ENCODE results near the gene SNRNP70.
"Not testable (repeated sequence)": the region's sequence is repeated elsewhere in the genome, so short reads cannot be mapped to it uniquely, and the experiment has no call there.

Gene SNRNP70

DNA sequence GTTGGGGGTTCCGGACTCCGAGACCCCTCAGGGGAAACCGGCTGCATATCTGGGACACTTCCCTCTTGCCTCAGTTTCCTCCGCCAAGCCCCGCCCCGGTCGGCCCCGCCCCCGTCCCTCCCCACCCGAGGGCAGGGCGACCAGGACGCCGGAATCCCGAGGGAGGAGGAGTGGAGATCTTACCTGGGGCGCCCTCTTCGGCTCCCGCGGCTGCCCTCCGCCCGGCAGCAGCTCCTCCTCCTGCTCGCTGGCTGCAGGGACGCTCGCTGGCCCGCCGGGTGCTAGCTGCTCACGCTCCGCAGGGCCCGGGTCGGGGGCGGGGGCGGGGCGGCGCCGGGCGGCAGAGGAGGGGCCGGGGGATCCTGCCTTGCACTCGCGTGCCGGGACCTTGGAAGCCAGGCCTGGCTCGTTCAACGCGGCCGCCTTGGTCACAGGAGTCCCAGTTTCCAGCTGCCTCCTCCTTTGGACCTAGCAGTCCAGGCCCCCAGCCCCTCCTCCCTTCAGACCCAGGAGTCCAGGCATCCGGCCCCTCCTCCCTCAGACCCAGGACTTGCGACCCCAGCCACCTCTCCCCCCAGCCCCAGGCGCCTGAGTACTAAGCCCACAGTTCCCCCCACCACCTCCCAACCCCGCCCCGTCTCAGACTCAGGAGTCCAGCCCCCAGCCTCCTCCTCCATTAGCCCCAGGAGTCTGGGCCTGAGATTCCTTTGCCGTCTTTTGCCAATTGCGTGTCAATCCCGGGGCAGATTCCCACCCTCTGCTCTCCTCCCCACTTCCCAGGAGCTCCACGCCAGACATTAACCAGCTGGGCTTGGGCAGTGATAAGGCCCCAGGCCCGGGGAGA is 20.3 kb upstream of the SNRNP70 start, which contains the start of gene NTF4:
NTF4 (minus strand) TSS at position 51 of the 844 bp plus-strand sequence. CDS start 2,821 bp downstream, outside the sequence.
- peaks cover 0 to 4% (median 0%) of the 10 kb centered on the region in 10 experiments; a peak in 2 of 20 replicates for H3K4me1 ChIP-seq
- H3K36me3 ChIP-seq, result no peaks in the 10 kb centered on the region
- peak within 1 kb of the TSS in 8 of 11 experiments; percentile 11 to 52 (median 32); a peak in 9 of 22 replicates for H3K4me2 ChIP-seq
- H3K4me3 ChIP-seq, result peak within 1 kb of the TSS in 1 of 10 experiments; percentile 38; a peak in 1 of 20 replicates
- H3K27ac ChIP-seq, result no peak within 1 kb of the TSS
- peaks cover 0 to 17% (median 0%) of the 10 kb centered on the region in 11 experiments; a peak in 6 of 22 replicates for H4K20me1 ChIP-seq
- no peaks in the 10 kb centered on the region for H3K9me3 ChIP-seq (replicated peaks in 1 of 11)
- peaks cover 81 to 94% (median 89%) of the 10 kb centered on the region in 11 experiments for H3K27me3 ChIP-seq
- H3K9ac ChIP-seq, result no peak within 1 kb of the TSS
- TF ChIP-seq Cebpa-rat (IDR thresholded peaks at IDR 0.05), result no peak

DNA sequence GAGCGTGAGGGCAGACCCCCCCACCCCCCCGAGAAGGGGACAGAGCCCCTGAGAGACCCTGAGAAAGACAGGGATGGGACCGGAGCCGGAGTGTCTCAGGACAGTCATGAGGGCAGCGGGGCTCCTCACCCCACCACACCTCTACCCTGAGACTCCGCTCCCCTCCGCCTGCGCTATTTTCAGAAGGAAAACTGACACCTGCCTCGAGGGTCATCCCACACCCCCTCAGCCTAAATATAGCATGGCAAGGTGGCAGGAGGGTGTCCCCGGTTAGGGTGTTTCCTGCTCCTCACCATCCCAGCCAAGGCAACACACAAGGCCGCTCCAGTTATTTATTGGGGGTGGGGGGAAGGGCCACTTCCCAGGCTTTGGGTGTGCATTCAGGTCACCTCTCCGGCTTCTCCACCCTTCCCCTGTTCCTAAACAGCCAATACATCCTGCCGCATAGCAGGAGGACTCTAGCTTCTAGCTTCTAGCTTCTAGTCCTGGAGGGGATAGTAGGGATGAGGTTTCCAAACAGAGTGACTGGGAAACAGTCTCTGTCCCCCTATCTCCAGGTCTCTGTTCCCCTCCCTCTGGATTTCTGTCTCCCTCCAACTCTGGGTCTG is 19.2 kb upstream of the SNRNP70 start:
- Histone ChIP-seq H3K36me3 (no peaks in the 10 kb centered on the region), H4K20me1 (peaks cover 0 to 8% (median 0%) of the 10 kb centered on the region in 11 experiments; a peak in 4 of 22 replicates), H3K9ac (no peak overlapping the region), H3K9me3 (replicated peaks in 1 of 11) (peaks cover 0 to 10% (median 0%) of the 10 kb centered on the region in 11 experiments; a peak in 1 of 22 replicates), H3K27me3 (peaks cover 71 to 84% (median 79%) of the 10 kb centered on the region in 11 experiments), H3K27ac (no peak overlapping the region), H3K4me1 (peaks cover 0 to 4% (median 0%) of the 10 kb centered on the region in 10 experiments; a peak in 2 of 20 replicates), H3K4me2 (no peak overlapping the region), H3K4me3 (no peak overlapping the region)
- TF ChIP-seq Cebpa-rat (IDR thresholded peaks at IDR 0.05), result no peak

GRCh38 chr19:49067554-49067953 is 17.7 kb upstream of the SNRNP70 start:
- no peak for TF ChIP-seq Cebpa-rat (IDR thresholded peaks at IDR 0.05)
- Histone ChIP-seq H3K4me3 (no peak overlapping the region), H3K36me3 (no peaks in the 10 kb centered on the region), H3K9me3 (replicated peaks in 1 of 11) (peaks cover 0 to 10% (median 0%) of the 10 kb centered on the region in 11 experiments; a peak in 1 of 22 replicates), H3K4me2 (peak overlapping the region in 1 of 11 experiments; percentile 12; a peak in 1 of 22 replicates), H3K27me3 (peaks cover 55 to 68% (median 64%) of the 10 kb centered on the region in 11 experiments), H4K20me1 (peaks cover 0 to 8% (median 0%) of the 10 kb centered on the region in 11 experiments; a peak in 4 of 22 replicates), H3K27ac (no peak overlapping the region), H3K9ac (no peak overlapping the region), H3K4me1 (peaks cover 0 to 4% (median 0%) of the 10 kb centered on the region in 10 experiments; a peak in 1 of 20 replicates)

DNA sequence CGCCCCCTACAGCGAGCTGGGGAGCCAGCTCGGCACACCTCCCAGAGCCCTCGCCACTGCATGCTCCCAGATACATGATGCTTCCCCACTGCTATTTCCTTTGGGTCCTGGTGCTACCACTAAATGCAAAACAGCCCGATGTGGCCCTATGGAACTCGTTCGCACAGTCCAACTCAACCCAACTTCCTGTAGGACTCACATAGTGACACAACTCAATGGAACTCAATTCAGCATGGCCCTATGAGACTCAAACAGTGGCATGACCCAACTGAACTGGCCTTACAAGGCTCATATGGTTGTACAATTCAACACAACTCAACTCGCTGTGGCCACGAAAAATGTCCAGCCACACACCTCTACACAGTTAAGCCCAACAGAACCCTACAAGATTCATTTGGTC is 16.2 kb upstream of the SNRNP70 start:
- Histone ChIP-seq H3K27me3 (peaks cover 41 to 54% (median 49%) of the 10 kb centered on the region in 11 experiments), H3K27ac (no peak overlapping the region), H3K4me3 (no peak overlapping the region), H3K36me3 (no peaks in the 10 kb centered on the region), H3K9me3 (replicated peaks in 1 of 11) (peaks cover 0 to 10% (median 0%) of the 10 kb centered on the region in 11 experiments; a peak in 1 of 22 replicates), H4K20me1 (peaks cover 0 to 8% (median 0%) of the 10 kb centered on the region in 11 experiments; a peak in 4 of 22 replicates), H3K4me1 (peaks cover 0 to 9% (median 4%) of the 10 kb centered on the region in 10 experiments; a peak in 10 of 20 replicates), H3K9ac (no peak overlapping the region), H3K4me2 (no peak overlapping the region)
- no peak for TF ChIP-seq Cebpa-rat (IDR thresholded peaks at IDR 0.05)

GRCh38 chr19:49070416-49070815 is 14.8 kb upstream of the SNRNP70 start:
- peaks cover 0 to 8% (median 0%) of the 10 kb centered on the region in 11 experiments; a peak in 1 of 22 replicates for H4K20me1 ChIP-seq

DNA sequence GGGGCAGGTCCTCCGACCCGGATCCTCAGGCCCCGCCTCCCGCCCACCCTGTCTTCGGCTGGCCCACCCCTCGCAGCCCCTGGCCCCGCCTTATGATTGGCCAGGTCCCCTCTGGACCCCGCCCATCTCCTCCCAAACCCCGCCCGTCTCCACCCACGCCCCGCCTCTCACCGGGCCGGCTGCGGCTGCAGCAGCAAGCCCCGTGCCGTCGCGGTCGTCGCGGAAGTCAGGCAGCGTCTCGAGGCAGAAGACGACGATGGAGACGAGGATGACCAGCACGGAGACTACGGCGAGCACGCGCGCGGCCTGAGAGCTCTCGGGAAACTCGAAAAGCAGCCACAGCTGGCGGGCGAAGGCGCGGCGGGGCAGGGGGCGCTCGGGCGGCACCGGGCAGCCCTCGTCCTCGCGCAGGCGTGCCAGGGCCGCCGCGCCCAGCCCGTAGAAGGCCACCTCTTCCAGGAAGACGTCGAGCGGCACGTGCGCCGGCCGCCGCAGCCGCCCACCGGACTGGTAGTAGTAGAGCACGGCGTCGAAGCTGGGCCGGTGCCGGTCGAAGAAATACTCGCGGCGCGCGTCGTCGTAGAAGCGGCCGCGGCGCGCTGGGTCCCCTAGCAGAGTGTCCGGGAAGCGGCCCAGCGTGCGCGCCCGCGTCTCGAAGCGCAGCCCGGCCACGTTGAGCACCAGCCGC is 13.2 kb upstream of the SNRNP70 start:
- Histone ChIP-seq H4K20me1 (no peaks in the 10 kb centered on the region), H3K4me2 (no peak overlapping the region), H3K27me3 (peaks cover 11 to 24% (median 19%) of the 10 kb centered on the region in 11 experiments), H3K27ac (no peak overlapping the region), H3K36me3 (no peaks in the 10 kb centered on the region), H3K9me3 (replicated peaks in 1 of 11) (peaks cover 0 to 10% (median 0%) of the 10 kb centered on the region in 11 experiments; a peak in 1 of 22 replicates), H3K9ac (no peak overlapping the region), H3K4me3 (no peak overlapping the region), H3K4me1 (peaks cover 0 to 11% (median 7%) of the 10 kb centered on the region in 10 experiments; a peak in 10 of 20 replicates)
- TF ChIP-seq Cebpa-rat (IDR thresholded peaks at IDR 0.05), result no peak

More at GRCh38 chr19:49070416-49070815, 14.8 kb upstream of the SNRNP70 start:
- Histone ChIP-seq H3K9me3 (replicated peaks in 1 of 11) (peaks cover 0 to 10% (median 0%) of the 10 kb centered on the region in 11 experiments; a peak in 1 of 22 replicates), H3K4me2 (no peak overlapping the region), H3K4me1 (peaks cover 0 to 11% (median 7%) of the 10 kb centered on the region in 10 experiments; a peak in 10 of 20 replicates), H3K9ac (no peak overlapping the region), H3K27me3 (peaks cover 27 to 40% (median 35%) of the 10 kb centered on the region in 11 experiments), H3K27ac (no peak overlapping the region), H3K36me3 (no peaks in the 10 kb centered on the region), H3K4me3 (no peak overlapping the region)
- no peak for TF ChIP-seq Cebpa-rat (IDR thresholded peaks at IDR 0.05)

- no peak overlapping the region for H3K27ac ChIP-seq
- no peaks in the 10 kb centered on the region for H4K20me1 ChIP-seq
- H3K4me1 ChIP-seq, result peaks cover 0 to 11% (median 7%) of the 10 kb centered on the region in 10 experiments; a peak in 10 of 20 replicates
- H3K27me3 ChIP-seq, result peaks cover 0 to 7% (median 2%) of the 10 kb centered on the region in 11 experiments; a peak in 9 of 22 replicates
- H3K36me3 ChIP-seq, result no peaks in the 10 kb centered on the region
- no peak for TF ChIP-seq Cebpa-rat (IDR thresholded peaks at IDR 0.05)
- no peak overlapping the region; a peak in 1 of 22 replicates for H3K9ac ChIP-seq
- peak overlapping the region in 6 of 11 experiments; percentile 2 to 48 (median 22); a peak in 9 of 22 replicates for H3K4me2 ChIP-seq
- H3K9me3 ChIP-seq (replicated peaks in 1 of 11), result peaks cover 0 to 10% (median 0%) of the 10 kb centered on the region in 11 experiments; a peak in 1 of 22 replicates
- H3K4me3 ChIP-seq, result no peak overlapping the region
Observed at GRCh38 chr19:49073514-49074378, 11.5 kb upstream of the SNRNP70 start.

DNA sequence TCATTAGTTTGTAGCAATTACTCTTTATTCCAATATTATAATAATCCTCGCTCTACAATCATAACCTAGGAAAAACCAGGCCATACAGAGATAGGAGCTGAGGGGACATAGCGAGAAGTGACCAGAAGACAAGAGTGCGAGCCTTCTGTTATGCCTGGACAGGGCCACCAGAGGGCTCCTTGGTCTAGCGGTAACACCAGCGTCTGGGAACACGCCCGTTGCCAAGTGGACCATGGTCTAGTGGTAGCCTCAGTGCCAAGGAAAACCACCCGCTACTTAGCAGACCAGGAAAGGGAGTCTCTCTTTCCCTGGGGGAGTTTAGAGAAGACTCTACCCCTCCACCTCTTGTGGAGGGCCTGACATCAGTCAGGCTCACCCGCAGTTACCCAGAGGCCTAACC is 10.4 kb upstream of the SNRNP70 start:
- not testable (repeated sequence) for H4K20me1 ChIP-seq

More for the DNA sequence above, 10.4 kb upstream of the SNRNP70 start:
- peaks cover 0 to 11% (median 7%) of the 10 kb centered on the region in 10 experiments; a peak in 10 of 20 replicates for H3K4me1 ChIP-seq
- H3K9me3 ChIP-seq (replicated peaks in 1 of 11), result peaks cover 0 to 10% (median 0%) of the 10 kb centered on the region in 11 experiments; a peak in 1 of 22 replicates
- H3K36me3 ChIP-seq, H3K4me3 ChIP-seq, H3K27me3 ChIP-seq, H3K4me2 ChIP-seq, H3K27ac ChIP-seq, H3K9ac ChIP-seq: not testable (repeated sequence)
